Calu3 (cell line): ENCODE results near the gene ARPC1B. TPM values are rescaled to one million over a fixed set of nuclear protein-coding genes. Genes with fewer than 3 reads are reported as not detected.
"Not testable (repeated sequence)": the region's sequence is repeated elsewhere in the genome, so short reads cannot be mapped to it uniquely, and the experiment has no call there.

Source experiments
- BruUV-seq: library from RNA; stranded (reverse); fragments of 400-500 nt; replicated peaks from 2 replicates; lab custom pipeline; 2021; lab: Mats Ljungman, UMichigan
- CTCF ChIA-PET: fragments of 300-600 bp; sonication (Branson Sonifier 250); formaldehyde crosslinking; loops from one replicate; lab custom pipeline; 2022; ENCODE audit warnings: antibody characterized with exemption; lab: Charles Lee
- DNase-seq: peaks from one replicate; pipeline ENCODE4 v3.0.0; 2022
- H3K27ac Mint-ChIP-seq: one replicate; pipeline ENCODE4 v1.8.0; 2022; ENCODE audit warnings: mixed read lengths; ENCODE audit not compliant: unreplicated experiment
- H3K27me3 Mint-ChIP-seq: one replicate; pipeline ENCODE4 v1.8.0; 2022; ENCODE audit warnings: mixed read lengths; ENCODE audit not compliant: unreplicated experiment
- H3K36me3 Mint-ChIP-seq: one replicate; pipeline ENCODE4 v1.8.0; 2022; ENCODE audit warnings: mild to moderate bottlenecking, moderate library complexity, mixed read lengths; ENCODE audit not compliant: insufficient read depth, unreplicated experiment
- H3K4me1 Mint-ChIP-seq: one replicate; pipeline ENCODE4 v1.8.0; 2022; ENCODE audit warnings: mild to moderate bottlenecking, low read depth, mixed read lengths; ENCODE audit not compliant: unreplicated experiment
- H3K4me3 Mint-ChIP-seq: one replicate; pipeline ENCODE4 v1.8.0; 2022; ENCODE audit warnings: mild to moderate bottlenecking, low read depth, moderate library complexity, mixed read lengths; ENCODE audit not compliant: unreplicated experiment
- H3K9me3 Mint-ChIP-seq: one replicate; pipeline ENCODE4 v1.8.0; 2022; ENCODE audit warnings: low read depth, mixed read lengths; ENCODE audit not compliant: unreplicated experiment
- CTCF ChIP-seq: fragments of 200-600 bp; IDR thresholded peaks from one replicate; pipeline ENCODE4 v1.8.0; 2022; ENCODE audit warnings: antibody characterized with exemption; ENCODE audit not compliant: unreplicated experiment
- intact Hi-C: fragments of 100-400 bp; cut with micrococcal nuclease; formaldehyde crosslinking; loops from one replicate; pipeline ENCODE4 v1.10.0; 2022; ENCODE audit not compliant: unreplicated experiment
- total RNA-seq: library from RNA; stranded (reverse); gene quantifications from 2 replicates; pipeline ENCODE4 v1.2.3, GENCODE V29; 2022

The ARPC1B gene
- total RNA-seq, 1 experiment from 2014 or later: 107 TPM

GRCh38 chr7:99357701-99358490 lies 16.6 kb upstream of the ARPC1B start:
- Mint-ChIP-seq H3K27ac (no peak overlapping the region), H3K36me3 (peaks cover 62% of the 10 kb centered on the region), H3K27me3 (no peaks in the 10 kb centered on the region), H3K9me3 (no peaks in the 10 kb centered on the region), H3K4me3 (no peak overlapping the region), H3K4me1 (no peaks in the 10 kb centered on the region)
- no peak for DNase-seq
- intact Hi-C loops: no loop called here
- TF ChIP-seq CTCF: no peak
- BruUV-seq: no TSS peak
- CTCF ChIA-PET: interaction anchor here (0.7 to 0.9 kb wide), 3 partner anchors 24 to 1153 kb away, joined by 3 read pairs; no protein-coding TSS in a partner anchor

GRCh38 chr7:99358521-99358920 lies 16.0 kb upstream of the ARPC1B start:
- H3K27me3 Mint-ChIP-seq, DNase-seq, H3K9me3 Mint-ChIP-seq, H3K27ac Mint-ChIP-seq, BruUV-seq, H3K4me1 Mint-ChIP-seq, H3K4me3 Mint-ChIP-seq, intact Hi-C loops: not testable (repeated sequence)
- H3K36me3 Mint-ChIP-seq: peaks cover 66% of the 10 kb centered on the region
- CTCF ChIA-PET: interaction anchor here (0.7 to 0.9 kb wide), 2 partner anchors 25 to 1152 kb away, joined by 3 read pairs; no protein-coding TSS in a partner anchor

- no peak for DNase-seq
- no peak for TF ChIP-seq CTCF
- CTCF ChIA-PET: no interaction called here
- intact Hi-C loops: no loop called here
- Mint-ChIP-seq H3K9me3 (no peaks in the 10 kb centered on the region), H3K27ac (no peak overlapping the region), H3K4me1 (no peaks in the 10 kb centered on the region), H3K27me3 (no peaks in the 10 kb centered on the region), H3K36me3 (peaks cover 64% of the 10 kb centered on the region), H3K4me3 (no peak overlapping the region)
- BruUV-seq: no TSS peak
Observed at GRCh38 chr7:99359465-99360154, 14.9 kb upstream of the ARPC1B start.

- H3K36me3 Mint-ChIP-seq: peaks cover 78% of the 10 kb centered on the region
- no peaks in the 10 kb centered on the region for H3K9me3 Mint-ChIP-seq
- no peak overlapping the region for H3K4me3 Mint-ChIP-seq
- no TSS peak for BruUV-seq
- no peaks in the 10 kb centered on the region for H3K4me1 Mint-ChIP-seq
- DNase-seq: no peak
- H3K27me3 Mint-ChIP-seq: no peaks in the 10 kb centered on the region
- CTCF ChIA-PET: interaction anchor here (0.5 to 0.7 kb wide), 2 partner anchors 36 to 271 kb away, joined by 3 to 5 read pairs; no protein-coding TSS in a partner anchor
- no peak for TF ChIP-seq CTCF
- intact Hi-C loops: no loop called here
- H3K27ac Mint-ChIP-seq: no peak overlapping the region
Observed at GRCh38 chr7:99362801-99363200, 11.7 kb upstream of the ARPC1B start.
